T47D (cell line): ENCODE measurements around the gene FAH.
A peak's percentile ranks its signal among the peaks of the same experiment; 100 is the strongest.

Source experiments
- DNase-seq, 2 experiments: peaks; one replicate each; pipeline versions ENCODE4 v3.0.0 to v3.0.0-alpha.2; 2011 to 2012; ENCODE audit warnings: low read depth in 1 of 2, low spot score in 1 of 2
- JUND ChIP-seq: IDR thresholded peaks from 2 replicates; pipeline ENCODE4 v1.6.1; 2012; ENCODE audit warnings: low read depth
- in situ Hi-C: cut with HindIII; loops from 2 replicates; pipeline ENCODE4 v1.10.0; 2016; ENCODE audit warnings: low sequenced_read_pairs, low pct_unique_long_range_greater_than_20kb

The FAH gene

GRCh38 chr15:80214910-80215309 is 62.1 kb downstream of the FAH start:
- DNase-seq = no peak
- TF ChIP-seq JUND = no peak
- in situ Hi-C loops = no loop called here

GRCh38 chr15:80216141-80216540 is 63.3 kb downstream of the FAH start:
- in situ Hi-C loops = no loop called here
- DNase-seq = no peak

GRCh38 chr15:80216911-80217310 is 64.1 kb downstream of the FAH start:
- DNase-seq = no peak
- in situ Hi-C loops = no loop called here

More at GRCh38 chr15:80216141-80216540, 63.3 kb downstream of the FAH start:
- no peak for TF ChIP-seq JUND

GRCh38 chr15:80217327-80217900 is 64.6 kb downstream of the FAH start:
- in situ Hi-C loops = no loop called here
- TF ChIP-seq JUND = no peak
- no peak for DNase-seq

More at GRCh38 chr15:80216911-80217310, 64.1 kb downstream of the FAH start:
- no peak for TF ChIP-seq JUND

GRCh38 chr15:80219955-80220354 is 67.2 kb downstream of the FAH start:
- no peak for TF ChIP-seq JUND
- no peak for DNase-seq
- in situ Hi-C loops = no loop called here

GRCh38 chr15:80228959-80229610 is 76.3 kb downstream of the FAH start:
- TF ChIP-seq JUND = no peak
- in situ Hi-C loops = no loop called here
- no peak for DNase-seq

- DNase-seq = no peak
- TF ChIP-seq JUND = no peak
- in situ Hi-C loops = no loop called here
These were observed 78.6 kb downstream of the FAH start for GRCh38 chr15:80231371-80231770.

- in situ Hi-C loops = no loop called here
- no peak for DNase-seq
These were observed 80.8 kb downstream of the FAH start for GRCh38 chr15:80233581-80233980.

GRCh38 chr15:80234883-80235282 is 82.1 kb downstream of the FAH start:
- no peak for TF ChIP-seq JUND
- in situ Hi-C loops = no loop called here
- DNase-seq = peak in 1 of 2 experiments; percentile 53

More at GRCh38 chr15:80233581-80233980, 80.8 kb downstream of the FAH start:
- no peak for TF ChIP-seq JUND
